Stimulated activated naive CD8-positive, alpha-beta T cell treated with anti-CD3 and anti-CD28 coated beads, Interleukin-15, amount 100 ng/mL, for 72 hours (primary cell): ENCODE data around the gene PRAMEF27.
"Not testable (repeated sequence)": the region's sequence is repeated elsewhere in the genome, so short reads cannot be mapped to it uniquely, and the experiment has no call there.

Experiments
- ATAC-seq: fragments of 150-1000 bp; cut with Tn5 transposase; 2 replicates; pipeline ENCODE4 v1.10.0; 2021; ENCODE audit warnings: mild to moderate bottlenecking, moderate library complexity
- DNase-seq, 2 donors: peaks; one replicate each; pipeline ENCODE4 v3.0.0; 2021 to 2022
- H3K27ac Mint-ChIP-seq, 2 donors: one replicate each; pipeline ENCODE4 v1.8.0; 2022; ENCODE audit warnings: mild to moderate bottlenecking in 2 of 2, mixed read lengths in 2 of 2, moderate library complexity in 2 of 2
- H3K27me3 Mint-ChIP-seq: one replicate; pipeline ENCODE4 v1.8.0; 2022; ENCODE audit warnings: mixed read lengths
- H3K4me1 Mint-ChIP-seq: one replicate; pipeline ENCODE4 v1.8.0; 2022; ENCODE audit warnings: mild to moderate bottlenecking, mixed read lengths
- H3K4me3 Mint-ChIP-seq, 2 donors: one replicate each; pipeline ENCODE4 v1.8.0; 2022; ENCODE audit warnings: mild to moderate bottlenecking in 2 of 2, mixed read lengths in 2 of 2, moderate library complexity in 1 of 2
- H3K9me3 Mint-ChIP-seq, 2 donors: one replicate each; pipeline ENCODE4 v1.8.0; 2022; ENCODE audit warnings: mixed read lengths in 2 of 2

Gene PRAMEF27

DNA sequence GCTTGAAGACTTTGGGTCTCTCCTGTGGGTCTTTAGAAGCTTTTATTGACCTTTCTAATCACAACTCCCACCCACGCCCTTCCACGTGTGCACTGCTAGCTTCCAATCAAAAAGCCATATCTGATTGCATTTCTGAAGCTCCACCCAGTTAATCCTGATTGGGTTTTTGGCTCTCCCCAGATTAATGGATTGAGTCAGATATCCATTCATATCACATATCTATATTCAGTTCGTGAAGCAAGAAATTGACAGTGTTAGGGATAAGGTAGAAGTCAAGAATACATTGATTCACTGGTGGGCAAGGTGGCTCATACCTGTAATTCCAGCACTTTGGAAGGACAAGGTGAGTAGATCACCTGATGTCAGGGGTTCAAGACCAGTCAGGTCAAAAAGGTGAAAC, at the start of gene PRAMEF27:
PRAMEF27 (minus strand) TSS at position 101 of the 400 bp plus-strand sequence. CDS start 2,916 bp downstream, outside the sequence.
- H3K27ac Mint-ChIP-seq, ATAC-seq, H3K4me1 Mint-ChIP-seq, H3K4me3 Mint-ChIP-seq, H3K27me3 Mint-ChIP-seq, DNase-seq, H3K9me3 Mint-ChIP-seq: not testable (repeated sequence)

DNA sequence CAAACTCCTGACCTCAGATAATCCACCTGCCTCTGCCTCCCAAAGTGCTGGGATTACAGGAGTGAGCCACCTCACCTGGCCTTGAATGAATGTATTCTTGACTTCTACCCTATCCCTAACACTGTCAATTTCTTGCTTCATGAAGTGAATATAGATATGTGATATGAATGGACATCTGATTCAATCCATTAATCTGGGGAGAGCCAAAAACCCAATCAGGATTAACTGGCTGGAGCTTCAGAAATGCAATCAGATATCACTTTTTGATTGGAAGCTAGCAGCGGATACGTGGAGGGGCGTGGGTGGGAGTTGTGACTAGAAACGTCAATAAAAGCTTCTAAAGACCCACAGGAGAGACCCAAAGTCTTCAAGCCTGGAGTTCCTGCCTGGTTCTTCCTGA, 14.1 kb upstream of the PRAMEF27 start, which contains the start of gene PRAMEF25:
PRAMEF25 (plus strand) TSS at position 301 of the 400 bp plus-strand sequence. CDS start 2,920 bp downstream, outside the sequence.
- not testable (repeated sequence) for ATAC-seq, H3K4me3 Mint-ChIP-seq, H3K9me3 Mint-ChIP-seq, DNase-seq, H3K27me3 Mint-ChIP-seq, H3K27ac Mint-ChIP-seq, H3K4me1 Mint-ChIP-seq

DNA sequence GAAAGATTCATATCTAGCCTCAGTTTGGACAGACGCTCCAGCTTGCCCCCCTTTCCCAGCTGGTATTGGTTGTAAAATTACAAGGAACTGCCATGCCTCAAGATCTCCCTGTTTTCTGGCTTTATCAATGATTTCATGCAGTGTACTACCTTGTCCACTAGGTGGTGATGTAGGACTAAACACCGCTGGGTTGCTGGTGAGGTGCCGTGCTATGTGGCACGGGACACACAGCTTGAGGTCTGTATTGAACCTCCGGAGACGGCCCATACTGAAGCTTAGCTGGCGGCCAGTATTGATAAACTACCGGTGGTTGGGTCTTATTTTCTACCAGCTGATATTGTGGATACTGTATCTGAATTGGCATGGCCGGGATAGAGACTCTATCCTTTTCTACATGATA, 36.5 kb downstream of the PRAMEF27 start:
- H3K27ac Mint-ChIP-seq, DNase-seq, H3K27me3 Mint-ChIP-seq, H3K4me3 Mint-ChIP-seq, ATAC-seq, H3K9me3 Mint-ChIP-seq, H3K4me1 Mint-ChIP-seq: not testable (repeated sequence)

DNA sequence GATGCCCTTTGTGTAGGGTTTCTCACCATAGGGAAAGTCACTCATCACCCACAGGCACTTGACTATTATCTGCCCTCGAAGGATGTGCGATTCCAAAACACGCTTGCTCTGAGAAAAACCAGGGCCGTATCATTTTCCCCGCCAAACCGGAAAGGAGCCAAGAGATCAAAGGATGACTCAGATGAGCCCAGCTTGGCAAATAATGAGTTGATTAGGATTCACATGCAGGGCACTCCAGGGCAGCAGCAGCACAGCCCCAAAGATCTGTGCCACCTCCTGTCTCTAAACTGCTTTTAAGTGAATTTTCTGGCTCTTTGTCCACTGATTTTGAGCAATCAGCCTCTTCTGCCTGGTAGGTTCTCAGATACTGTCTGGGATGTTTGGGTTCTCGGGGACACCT, 44.4 kb downstream of the PRAMEF27 start:
- H3K4me1 Mint-ChIP-seq, DNase-seq, H3K9me3 Mint-ChIP-seq, H3K27ac Mint-ChIP-seq, H3K27me3 Mint-ChIP-seq, H3K4me3 Mint-ChIP-seq, ATAC-seq: not testable (repeated sequence)

DNA sequence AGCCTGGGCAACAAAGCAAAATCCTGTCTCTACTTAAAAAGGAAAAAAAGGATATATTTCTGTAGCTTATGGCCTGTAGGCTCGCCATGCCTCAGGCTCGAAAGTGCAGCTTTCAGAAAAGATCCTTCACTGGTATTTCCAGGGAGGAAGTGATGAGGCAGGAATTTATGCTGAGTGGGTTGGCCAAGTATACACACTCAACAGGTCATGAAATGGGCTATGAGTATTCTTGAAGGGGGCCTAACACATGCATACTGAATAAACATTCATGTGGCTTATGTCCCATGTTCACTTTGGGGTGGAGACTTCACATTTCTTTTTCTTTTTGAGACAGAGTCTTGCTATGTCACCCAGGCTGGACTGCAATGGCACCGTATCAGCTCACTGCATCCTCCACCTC, 47.0 kb downstream of the PRAMEF27 start:
- not testable (repeated sequence) for H3K9me3 Mint-ChIP-seq, H3K4me1 Mint-ChIP-seq, ATAC-seq, DNase-seq, H3K27ac Mint-ChIP-seq, H3K27me3 Mint-ChIP-seq, H3K4me3 Mint-ChIP-seq

DNA sequence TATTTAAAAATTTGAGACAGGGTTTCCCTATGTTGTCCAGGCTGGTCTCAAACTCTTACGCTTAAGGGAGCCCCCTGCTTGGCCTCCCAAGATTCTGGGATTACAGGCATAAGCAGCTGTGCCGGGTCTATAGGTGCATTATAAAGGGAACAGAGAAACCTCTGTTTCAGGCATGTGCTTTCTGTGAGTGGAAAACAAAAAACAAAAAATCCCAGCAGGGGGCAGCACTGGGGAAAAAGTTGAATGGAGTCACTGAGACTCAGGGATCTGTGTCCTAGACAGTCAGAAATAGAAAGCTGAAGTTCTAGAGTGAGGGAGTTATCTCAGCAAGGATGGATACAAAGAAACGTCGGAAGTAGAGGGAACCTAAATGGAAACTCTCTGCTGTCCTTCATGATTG, 50.6 kb downstream of the PRAMEF27 start:
- DNase-seq, H3K9me3 Mint-ChIP-seq, H3K27ac Mint-ChIP-seq, H3K27me3 Mint-ChIP-seq, H3K4me3 Mint-ChIP-seq, ATAC-seq, H3K4me1 Mint-ChIP-seq: not testable (repeated sequence)
